ENCODE results near the gene ATG9A.

Gene ATG9A

GRCh38 chr2:219252570-219252899, 23.1 kb upstream of the ATG9A start:
- in situ Hi-C loops (cut with MboI; ENCODE audit: low sequenced_read_pairs): no loop called here

- in situ Hi-C loops (cut with MboI; ENCODE audit: low sequenced_read_pairs): no loop called here
Observed at GRCh38 chr2:219252084-219252483, 22.6 kb upstream of the ATG9A start.

- in situ Hi-C loops (cut with MboI; ENCODE audit: low sequenced_read_pairs): no loop called here
Observed at GRCh38 chr2:219251656-219252055, 22.2 kb upstream of the ATG9A start.

- in situ Hi-C loops (cut with MboI; ENCODE audit: low sequenced_read_pairs): no loop called here
Observed at GRCh38 chr2:219250049-219250781, 20.8 kb upstream of the ATG9A start.

GRCh38 chr2:219249203-219249980, 20.0 kb upstream of the ATG9A start:
- in situ Hi-C loops (cut with MboI; ENCODE audit: low sequenced_read_pairs): no loop called here

GRCh38 chr2:219248845-219249202, 19.4 kb upstream of the ATG9A start:
- in situ Hi-C loops (cut with MboI; ENCODE audit: low sequenced_read_pairs): no loop called here

- in situ Hi-C loops (cut with MboI; ENCODE audit: low sequenced_read_pairs): no loop called here
Observed at GRCh38 chr2:219247678-219248642, 18.5 kb upstream of the ATG9A start.

GRCh38 chr2:219246559-219246958, 17.1 kb upstream of the ATG9A start:
- in situ Hi-C loops (cut with MboI; ENCODE audit: low sequenced_read_pairs): no loop called here

- in situ Hi-C loops (cut with MboI; ENCODE audit: low sequenced_read_pairs): no loop called here
Observed at GRCh38 chr2:219245899-219246230, 16.4 kb upstream of the ATG9A start.

- in situ Hi-C loops (cut with MboI; ENCODE audit: low sequenced_read_pairs): no loop called here
Observed at GRCh38 chr2:219245148-219245898, 15.9 kb upstream of the ATG9A start, which contains the start of the genes GLB1L and STK16. Gene GLB1L, minus strand, starts transcription at chr2:219245444. Its CDS starts 1,871 bp downstream, at chr2:219243573. Gene STK16, plus strand, starts transcription at chr2:219245479. Its CDS starts 521 bp downstream, at chr2:219246000.

- in situ Hi-C loops (cut with MboI; ENCODE audit: low sequenced_read_pairs): no loop called here
Observed at GRCh38 chr2:219244789-219245147, 15.3 kb upstream of the ATG9A start.

- in situ Hi-C loops (cut with MboI; ENCODE audit: low sequenced_read_pairs): no loop called here
Observed at GRCh38 chr2:219243291-219243761, 13.9 kb upstream of the ATG9A start.

- in situ Hi-C loops (cut with MboI; ENCODE audit: low sequenced_read_pairs): no loop called here
Observed at GRCh38 chr2:219234331-219234730, 4.9 kb upstream of the ATG9A start.

- in situ Hi-C loops (cut with MboI; ENCODE audit: low sequenced_read_pairs): no loop called here
Observed at GRCh38 chr2:219230059-219230540, 664 bp upstream of the ATG9A start.

- in situ Hi-C loops (cut with MboI; ENCODE audit: low sequenced_read_pairs): no loop called here
Observed at GRCh38 chr2:219228911-219229304, 528 bp downstream of the ATG9A start.

GRCh38 chr2:219228041-219228910, 1.2 kb downstream of the ATG9A start:
- in situ Hi-C loops (cut with MboI; ENCODE audit: low sequenced_read_pairs): no loop called here

- in situ Hi-C loops (cut with MboI; ENCODE audit: low sequenced_read_pairs): no loop called here
Observed at GRCh38 chr2:219225350-219225749, 4.1 kb downstream of the ATG9A start.

GRCh38 chr2:219223831-219224610, 5.4 kb downstream of the ATG9A start:
- in situ Hi-C loops (cut with MboI; ENCODE audit: low sequenced_read_pairs): no loop called here

Data from hTERT RPE-1 (cell line).